Stimulated activated CD4-positive, alpha-beta T cell treated with anti-CD3 and anti-CD28 coated beads, TNF-alpha, amount 100 ng/mL, for 4 hours (primary cell): ENCODE data around the gene OR7D2.

Source experiments
- DNase-seq, 3 experiments: peaks; one replicate each; pipeline ENCODE4 v3.0.0-alpha.2; 2020; ENCODE audit warnings: low read depth in 3 of 3

OR7D2 gene

GRCh38 chr19:9205501-9206113, 26.8 kb downstream of the OR7D2 start:
- peak; percentile 20 to 45 (median 36) for DNase-seq

GRCh38 chr19:9219489-9219888, 40.7 kb downstream of the OR7D2 start, which contains the start of gene OR7D4:
Gene OR7D4, minus strand, starts transcription at chr19:9219589. Its CDS starts 4,752 bp downstream, at chr19:9214837.
- DNase-seq = no peak
